Ishikawa (cell line): ENCODE results near the gene IL21R.

Experiments used
- CEBPB ChIP-seq: IDR thresholded peaks from 2 replicates; pipeline ENCODE4 v1.6.1; 2012
- CREB1 ChIP-seq: IDR thresholded peaks from 2 replicates; pipeline ENCODE4 v1.6.1; 2012; ENCODE audit warnings: low read depth
- EGR1 ChIP-seq: IDR thresholded peaks from 2 replicates; pipeline ENCODE4 v1.6.1; 2012
- EP300 ChIP-seq: IDR thresholded peaks from 2 replicates; pipeline ENCODE4 v1.6.1; 2012; ENCODE audit warnings: borderline replicate concordance
- FOXM1 ChIP-seq: IDR thresholded peaks from 2 replicates; pipeline ENCODE4 v1.6.1; 2012; ENCODE audit warnings: low read depth, borderline replicate concordance
- NFIC ChIP-seq: IDR thresholded peaks from 2 replicates; pipeline ENCODE4 v1.6.1; 2012
- RAD21 ChIP-seq: IDR thresholded peaks from 2 replicates; pipeline ENCODE4 v1.6.1; 2012; ENCODE audit warnings: low read depth
- TAF1 ChIP-seq: IDR thresholded peaks from 2 replicates; pipeline ENCODE4 v1.6.1; 2012; ENCODE audit warnings: low read depth, mild to moderate bottlenecking
- TCF12 ChIP-seq: IDR thresholded peaks from 2 replicates; pipeline ENCODE4 v1.6.1; 2012; ENCODE audit warnings: low read depth
- TEAD4 ChIP-seq: IDR thresholded peaks from 2 replicates; pipeline ENCODE4 v1.6.1; 2012
- YY1 ChIP-seq: IDR thresholded peaks from 2 replicates; pipeline ENCODE4 v1.6.1; 2012; ENCODE audit warnings: low read depth
- ZBTB7A ChIP-seq: IDR thresholded peaks from 2 replicates; pipeline ENCODE4 v1.6.1; 2012; ENCODE audit warnings: low read depth
- TF ChIP-seq, protein P1 (sequence below): IDR thresholded peaks from 2 replicates; pipeline ENCODE4 v1.6.1; 2012
- TF ChIP-seq, protein P2 (sequence below): IDR thresholded peaks from 2 replicates; pipeline ENCODE4 v1.6.1; 2012
- TF ChIP-seq, protein P3 (sequence below): IDR thresholded peaks from 2 replicates; pipeline ENCODE4 v1.6.1; 2012; ENCODE audit warnings: low read depth, mild to moderate bottlenecking

IL21R gene

GRCh38 chr16:27495191-27495590, 93.2 kb downstream of the IL21R start:
- TF ChIP-seq CREB1 = no peak
- no peak for TF ChIP-seq TEAD4
- no peak for TF ChIP-seq TAF1
- TF ChIP-seq NFIC = no peak
- no peak for TF ChIP-seq TCF12
- no peak for TF ChIP-seq YY1
- TF ChIP-seq, protein P1, sequence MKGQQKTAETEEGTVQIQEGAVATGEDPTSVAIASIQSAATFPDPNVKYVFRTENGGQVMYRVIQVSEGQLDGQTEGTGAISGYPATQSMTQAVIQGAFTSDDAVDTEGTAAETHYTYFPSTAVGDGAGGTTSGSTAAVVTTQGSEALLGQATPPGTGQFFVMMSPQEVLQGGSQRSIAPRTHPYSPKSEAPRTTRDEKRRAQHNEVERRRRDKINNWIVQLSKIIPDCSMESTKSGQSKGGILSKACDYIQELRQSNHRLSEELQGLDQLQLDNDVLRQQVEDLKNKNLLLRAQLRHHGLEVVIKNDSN = no peak

DNA sequence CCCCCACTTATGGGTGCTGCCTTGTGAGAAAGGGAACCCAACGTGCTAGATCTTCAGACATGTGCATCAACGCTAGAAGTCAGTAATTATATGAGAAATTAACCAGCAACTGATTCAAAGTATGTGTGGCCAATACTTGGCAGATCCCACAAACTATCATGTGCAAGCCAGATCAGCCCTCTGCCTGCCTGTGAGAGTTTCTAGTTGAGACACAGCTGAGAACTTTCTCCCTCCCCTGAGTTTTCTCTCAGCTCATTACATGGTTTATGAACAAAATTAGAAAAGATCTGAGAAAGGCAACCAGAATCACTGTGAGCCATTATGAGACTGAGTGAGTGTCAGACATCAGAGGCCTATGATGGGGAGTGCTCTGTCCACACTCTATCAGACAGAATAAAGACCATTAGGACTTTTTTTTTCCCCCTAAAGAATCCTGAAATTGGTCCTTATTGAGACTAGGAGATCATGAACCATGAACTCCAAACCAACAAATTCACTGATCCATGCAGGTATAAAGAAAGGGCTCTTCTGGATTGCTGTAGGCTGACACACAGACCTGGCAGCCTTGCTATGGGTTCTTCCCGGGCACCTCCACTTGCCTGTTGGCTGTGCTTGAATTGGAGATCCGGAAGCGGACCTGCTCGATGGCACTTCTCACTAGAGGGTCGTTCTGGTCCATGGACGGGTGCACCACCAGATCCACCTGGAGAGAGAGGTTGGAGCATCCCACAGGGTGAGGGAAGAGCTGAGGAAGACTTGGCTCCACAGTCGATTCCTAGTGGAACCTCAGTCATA, 96.3 kb downstream of the IL21R start:
- TF ChIP-seq, protein P2, sequence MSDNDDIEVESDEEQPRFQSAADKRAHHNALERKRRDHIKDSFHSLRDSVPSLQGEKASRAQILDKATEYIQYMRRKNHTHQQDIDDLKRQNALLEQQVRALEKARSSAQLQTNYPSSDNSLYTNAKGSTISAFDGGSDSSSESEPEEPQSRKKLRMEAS = no peak
- TF ChIP-seq YY1 (no peak), RAD21 (no peak), CEBPB (no peak), TAF1 (no peak)
- TF ChIP-seq, protein P1 = no peak
- TF ChIP-seq, protein P3, sequence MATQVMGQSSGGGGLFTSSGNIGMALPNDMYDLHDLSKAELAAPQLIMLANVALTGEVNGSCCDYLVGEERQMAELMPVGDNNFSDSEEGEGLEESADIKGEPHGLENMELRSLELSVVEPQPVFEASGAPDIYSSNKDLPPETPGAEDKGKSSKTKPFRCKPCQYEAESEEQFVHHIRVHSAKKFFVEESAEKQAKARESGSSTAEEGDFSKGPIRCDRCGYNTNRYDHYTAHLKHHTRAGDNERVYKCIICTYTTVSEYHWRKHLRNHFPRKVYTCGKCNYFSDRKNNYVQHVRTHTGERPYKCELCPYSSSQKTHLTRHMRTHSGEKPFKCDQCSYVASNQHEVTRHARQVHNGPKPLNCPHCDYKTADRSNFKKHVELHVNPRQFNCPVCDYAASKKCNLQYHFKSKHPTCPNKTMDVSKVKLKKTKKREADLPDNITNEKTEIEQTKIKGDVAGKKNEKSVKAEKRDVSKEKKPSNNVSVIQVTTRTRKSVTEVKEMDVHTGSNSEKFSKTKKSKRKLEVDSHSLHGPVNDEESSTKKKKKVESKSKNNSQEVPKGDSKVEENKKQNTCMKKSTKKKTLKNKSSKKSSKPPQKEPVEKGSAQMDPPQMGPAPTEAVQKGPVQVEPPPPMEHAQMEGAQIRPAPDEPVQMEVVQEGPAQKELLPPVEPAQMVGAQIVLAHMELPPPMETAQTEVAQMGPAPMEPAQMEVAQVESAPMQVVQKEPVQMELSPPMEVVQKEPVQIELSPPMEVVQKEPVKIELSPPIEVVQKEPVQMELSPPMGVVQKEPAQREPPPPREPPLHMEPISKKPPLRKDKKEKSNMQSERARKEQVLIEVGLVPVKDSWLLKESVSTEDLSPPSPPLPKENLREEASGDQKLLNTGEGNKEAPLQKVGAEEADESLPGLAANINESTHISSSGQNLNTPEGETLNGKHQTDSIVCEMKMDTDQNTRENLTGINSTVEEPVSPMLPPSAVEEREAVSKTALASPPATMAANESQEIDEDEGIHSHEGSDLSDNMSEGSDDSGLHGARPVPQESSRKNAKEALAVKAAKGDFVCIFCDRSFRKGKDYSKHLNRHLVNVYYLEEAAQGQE = no peak

DNA sequence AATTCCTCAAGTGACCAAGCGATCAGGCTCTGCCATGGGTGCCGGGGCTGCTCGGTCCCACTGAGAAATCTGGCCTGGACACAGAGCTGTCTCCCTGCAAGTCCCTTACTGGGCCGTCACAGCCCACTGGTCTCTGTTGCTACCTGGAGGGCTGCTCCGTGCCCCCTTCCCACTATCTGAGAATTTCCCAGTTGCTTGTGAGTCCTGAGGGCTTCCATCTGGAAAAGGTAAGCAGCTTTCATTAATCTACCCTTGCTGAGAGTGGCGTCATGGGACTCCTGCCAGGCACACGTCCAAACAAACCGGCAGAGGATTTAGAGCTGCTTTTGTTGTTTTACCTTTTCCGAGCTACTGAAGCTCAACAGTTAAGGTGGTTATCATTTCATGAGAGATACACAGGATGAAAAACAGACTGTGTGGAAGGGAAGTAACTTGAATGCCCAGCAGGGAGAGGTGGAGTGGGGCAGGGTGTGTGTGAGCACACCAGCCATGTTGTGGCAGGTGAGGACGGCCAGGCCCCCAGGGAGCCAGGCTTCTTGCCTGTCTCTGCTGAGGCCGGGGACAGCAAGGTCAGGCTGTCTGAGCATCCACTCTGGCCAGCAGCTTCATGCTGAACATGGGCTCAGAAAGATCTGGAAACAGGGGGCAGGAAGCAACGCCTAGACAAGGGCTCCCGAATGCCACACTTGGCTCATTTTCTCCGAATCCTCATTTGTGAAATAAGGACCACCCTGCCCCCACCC, 97.1 kb downstream of the IL21R start:
- TF ChIP-seq RAD21 (no peak), EGR1 (no peak), CEBPB (no peak), TAF1 (no peak), ZBTB7A (no peak), CREB1 (no peak)
- TF ChIP-seq, protein P2 = no peak

GRCh38 chr16:27499659-27500055, 97.7 kb downstream of the IL21R start:
- TF ChIP-seq TEAD4 = no peak
- TF ChIP-seq, protein P2 = no peak
- TF ChIP-seq CREB1 = no peak
- no peak for TF ChIP-seq EP300
- no peak for TF ChIP-seq RAD21
- TF ChIP-seq TAF1 = no peak
- no peak for TF ChIP-seq TCF12
- TF ChIP-seq, protein P3 = no peak
- TF ChIP-seq YY1 = no peak
- TF ChIP-seq, protein P1 = no peak
- no peak for TF ChIP-seq FOXM1
- TF ChIP-seq NFIC = no peak
- no peak for TF ChIP-seq ZBTB7A
- TF ChIP-seq EGR1 = no peak

DNA sequence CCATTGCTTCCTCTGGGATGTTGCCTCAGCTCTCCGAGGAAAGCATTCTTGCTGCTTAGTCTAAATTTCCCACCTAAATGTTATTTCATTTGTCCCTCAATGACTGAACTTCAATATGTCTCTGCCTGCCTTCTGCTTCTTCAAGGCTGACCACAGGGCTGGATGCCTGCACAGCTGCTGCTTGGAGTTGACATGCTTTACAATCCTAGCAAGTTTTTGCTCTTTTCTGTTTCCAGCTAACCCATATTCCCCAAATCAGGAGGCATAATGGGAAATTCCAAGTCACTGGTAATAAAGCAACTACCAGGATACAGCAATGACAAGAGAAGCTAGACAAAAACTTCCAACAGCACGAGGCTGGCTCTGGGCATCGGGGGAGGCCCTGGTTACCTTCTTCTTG, 98.8 kb downstream of the IL21R start:
- TF ChIP-seq ZBTB7A = no peak
- no peak for TF ChIP-seq EGR1
- TF ChIP-seq TEAD4 = no peak
- no peak for TF ChIP-seq RAD21
- no peak for TF ChIP-seq CEBPB
